HG03457 (cell line): ENCODE results near the gene PYGO2.

Source experiments
- ATAC-seq: cut with Tn5 transposase; IDR thresholded peaks from one replicate; pipeline ENCODE4 v1.9.1; 2021; ENCODE audit warnings: moderate number of reproducible peaks; ENCODE audit not compliant: unreplicated experiment

PYGO2 gene

GRCh38 chr1:154961207-154962155 lies at the start of gene PYGO2:
Gene PYGO2 (minus strand): TSS chr1:154961782. CDS start chr1:154961576, 206 bp downstream.
- ATAC-seq: peak; percentile 52

DNA sequence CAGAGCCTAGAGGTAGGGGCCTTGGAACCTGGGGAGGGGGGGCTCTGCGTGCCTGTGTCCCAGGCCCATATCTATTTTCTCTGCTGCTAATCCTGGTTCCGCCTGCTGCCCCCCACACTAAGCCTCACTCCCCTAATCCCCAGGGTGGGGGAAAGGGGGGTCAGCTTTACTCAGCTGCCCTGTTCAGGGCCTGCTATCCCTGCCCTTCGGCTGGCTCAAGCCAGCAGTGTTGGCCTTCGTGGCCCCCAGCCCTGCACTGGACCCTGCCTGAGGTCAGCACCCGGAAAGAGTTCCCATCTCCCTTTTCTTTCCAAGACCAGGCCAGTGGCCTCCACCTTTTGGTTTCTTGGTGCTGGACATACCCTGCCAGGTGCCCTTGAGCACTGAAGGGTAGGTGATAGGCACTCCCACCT lies 49.4 kb upstream of the PYGO2 start:
- ATAC-seq: no peak

- ATAC-seq: no peak
These were observed 48.8 kb upstream of the PYGO2 start for GRCh38 chr1:155010211-155010918.

DNA sequence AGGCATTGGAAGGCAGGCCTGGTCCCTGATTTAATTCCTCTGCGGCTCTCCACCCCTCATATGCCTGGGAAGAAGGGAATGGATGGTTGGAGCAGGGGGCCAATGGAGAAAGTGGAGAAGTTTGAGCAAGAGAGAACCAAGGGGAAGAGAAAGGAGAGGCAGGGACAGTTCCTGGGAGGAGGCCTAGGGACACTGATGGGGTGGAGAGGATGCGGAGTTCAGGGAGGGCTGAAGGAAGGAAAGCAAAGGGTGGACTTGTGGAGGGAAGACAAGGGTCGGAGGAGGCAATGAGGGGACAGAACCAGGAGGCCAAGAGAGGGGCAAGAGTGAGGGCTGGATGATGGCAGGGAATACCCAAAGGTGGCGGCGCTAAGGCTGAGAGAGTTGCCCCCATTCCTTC lies 48.2 kb upstream of the PYGO2 start:
- ATAC-seq: no peak

GRCh38 chr1:155009221-155009711 lies 47.7 kb upstream of the PYGO2 start:
- ATAC-seq: no peak

- no peak for ATAC-seq
These were observed 46.7 kb upstream of the PYGO2 start for GRCh38 chr1:155008015-155008941.

DNA sequence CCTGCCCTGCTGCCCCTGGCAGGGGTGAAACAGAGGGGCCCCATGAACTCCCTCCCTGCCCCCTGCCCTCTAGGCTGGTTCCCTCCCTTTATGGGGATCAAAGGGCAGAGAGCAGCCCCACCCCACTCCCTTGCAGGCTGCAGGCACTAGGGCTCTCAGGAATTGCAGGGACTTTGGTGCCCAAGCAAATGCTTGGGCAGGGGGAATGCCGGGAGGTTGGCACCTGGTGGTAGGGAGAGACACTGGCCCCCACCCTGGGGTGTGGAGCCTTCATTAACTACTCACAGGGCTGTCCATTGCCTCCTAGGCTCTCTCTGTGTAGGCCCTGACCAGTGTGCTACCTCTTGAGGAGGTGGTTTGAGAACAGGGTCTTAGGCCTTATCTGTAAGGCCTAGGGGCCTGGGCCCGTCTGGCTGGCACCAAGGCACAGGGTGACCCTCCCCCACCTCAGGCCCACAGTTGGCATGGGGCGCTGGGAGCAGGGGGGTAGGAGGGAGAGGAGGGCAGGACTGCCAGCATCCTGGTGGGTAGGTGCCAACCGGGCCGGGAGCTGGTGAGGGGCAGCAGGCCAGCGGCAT lies 45.8 kb upstream of the PYGO2 start:
- no peak for ATAC-seq

DNA sequence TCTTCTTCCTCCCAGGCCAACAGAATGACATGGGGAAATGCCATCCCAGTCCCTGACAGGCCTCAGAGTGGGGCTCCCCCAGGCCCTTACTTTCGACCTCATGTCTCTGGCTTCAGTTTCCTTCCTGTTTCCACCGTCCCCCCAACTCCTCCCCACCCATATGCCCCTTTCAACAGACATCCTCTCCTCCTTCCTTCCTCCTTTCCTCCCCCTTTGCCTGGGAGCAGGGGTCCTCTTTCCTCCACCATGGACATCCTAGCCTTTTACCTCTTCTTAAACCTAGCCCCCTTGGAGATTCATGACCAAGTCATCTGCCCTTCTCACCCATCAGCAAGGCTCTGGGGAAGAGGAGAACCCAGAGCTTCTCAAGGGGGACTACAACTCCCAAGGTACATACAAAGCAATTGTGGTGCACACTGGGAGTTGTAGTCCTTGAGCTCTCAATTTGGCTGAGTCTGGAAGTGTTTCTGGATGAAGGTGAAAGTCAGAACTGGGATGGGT lies 45.1 kb upstream of the PYGO2 start:
- ATAC-seq: no peak

DNA sequence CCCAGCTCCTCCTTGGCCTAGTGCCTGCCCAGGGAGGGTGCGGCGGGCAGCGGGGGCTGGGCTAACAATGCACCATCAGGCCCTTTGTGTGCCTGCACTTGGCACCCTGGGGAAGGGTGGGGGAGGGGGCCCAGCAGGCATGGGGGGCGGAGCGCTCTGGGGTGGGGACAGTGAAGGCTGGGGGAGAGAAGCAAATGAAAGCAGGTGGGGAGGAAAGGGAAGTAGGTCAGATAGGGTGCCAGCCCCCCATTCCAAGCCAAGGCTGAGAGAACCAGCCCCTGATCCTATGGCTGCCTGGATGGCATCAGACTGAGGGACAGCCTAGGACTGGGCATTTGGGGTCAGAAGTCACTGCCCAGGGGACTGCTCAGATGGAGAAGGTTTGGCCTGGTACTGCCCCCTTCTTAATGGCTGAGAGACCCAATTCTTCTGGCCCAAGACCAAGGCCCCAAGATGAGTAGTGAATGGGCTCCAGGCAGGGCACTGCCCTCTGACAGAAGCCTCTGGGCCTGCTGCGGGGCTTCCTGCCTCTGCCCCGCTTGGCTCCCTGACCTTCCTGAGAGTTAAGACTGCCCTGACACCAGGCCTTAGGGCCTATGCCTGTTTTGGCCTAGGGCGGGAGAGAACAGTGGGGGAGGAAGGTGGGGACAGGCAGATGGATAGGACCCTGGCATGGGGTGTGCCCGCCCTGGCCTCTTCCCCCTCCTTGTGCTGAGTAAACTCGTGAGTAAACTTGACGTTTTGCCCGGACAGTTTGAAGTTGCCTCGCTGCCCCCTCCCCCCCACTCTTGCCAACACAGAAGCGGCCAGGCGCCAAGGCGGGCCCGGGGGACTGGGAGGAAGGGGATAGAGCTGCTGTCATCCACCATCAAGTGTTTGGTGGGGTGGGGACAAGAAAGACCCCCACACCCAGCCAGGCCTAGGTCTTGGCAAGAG lies 43.8 kb upstream of the PYGO2 start:
- ATAC-seq: no peak

DNA sequence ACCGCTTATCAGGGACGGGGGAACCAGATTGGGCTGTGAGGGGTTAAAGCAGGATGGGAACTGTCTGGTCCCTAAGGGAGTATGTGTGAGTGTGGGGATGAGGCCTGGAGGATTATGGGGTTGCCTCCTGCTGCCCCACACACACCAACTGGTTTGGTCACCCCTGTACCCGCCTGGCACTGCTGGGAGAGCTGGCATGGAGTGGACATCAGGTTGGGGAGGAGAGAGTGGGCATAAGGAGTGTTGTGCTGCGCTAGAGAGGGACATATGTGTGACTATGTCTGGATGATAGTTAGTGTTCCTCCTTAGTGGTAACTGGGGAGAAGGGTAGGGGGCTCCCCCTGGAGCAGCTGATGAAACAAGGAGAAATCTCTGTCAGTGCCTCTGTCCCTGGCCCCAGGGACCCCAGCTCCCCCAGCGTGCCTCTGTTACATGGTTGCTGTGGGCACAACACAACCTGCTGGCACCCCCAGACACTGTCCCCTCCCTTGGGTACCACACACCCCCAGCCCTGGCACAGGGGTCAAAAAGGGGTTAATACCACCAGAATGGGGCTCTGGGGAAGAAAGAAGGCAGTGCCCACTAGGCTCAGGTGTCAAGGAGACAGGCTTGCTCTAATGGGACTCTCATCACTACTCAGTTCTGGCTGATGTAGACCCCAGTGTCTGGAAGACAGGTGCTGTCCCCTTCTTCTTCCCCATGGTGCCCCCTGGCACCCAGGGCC lies 42.9 kb upstream of the PYGO2 start:
- no peak for ATAC-seq

GRCh38 chr1:155003766-155004351 lies 42.3 kb upstream of the PYGO2 start:
- ATAC-seq: no peak

GRCh38 chr1:155003227-155003765 lies 41.7 kb upstream of the PYGO2 start:
- no peak for ATAC-seq

DNA sequence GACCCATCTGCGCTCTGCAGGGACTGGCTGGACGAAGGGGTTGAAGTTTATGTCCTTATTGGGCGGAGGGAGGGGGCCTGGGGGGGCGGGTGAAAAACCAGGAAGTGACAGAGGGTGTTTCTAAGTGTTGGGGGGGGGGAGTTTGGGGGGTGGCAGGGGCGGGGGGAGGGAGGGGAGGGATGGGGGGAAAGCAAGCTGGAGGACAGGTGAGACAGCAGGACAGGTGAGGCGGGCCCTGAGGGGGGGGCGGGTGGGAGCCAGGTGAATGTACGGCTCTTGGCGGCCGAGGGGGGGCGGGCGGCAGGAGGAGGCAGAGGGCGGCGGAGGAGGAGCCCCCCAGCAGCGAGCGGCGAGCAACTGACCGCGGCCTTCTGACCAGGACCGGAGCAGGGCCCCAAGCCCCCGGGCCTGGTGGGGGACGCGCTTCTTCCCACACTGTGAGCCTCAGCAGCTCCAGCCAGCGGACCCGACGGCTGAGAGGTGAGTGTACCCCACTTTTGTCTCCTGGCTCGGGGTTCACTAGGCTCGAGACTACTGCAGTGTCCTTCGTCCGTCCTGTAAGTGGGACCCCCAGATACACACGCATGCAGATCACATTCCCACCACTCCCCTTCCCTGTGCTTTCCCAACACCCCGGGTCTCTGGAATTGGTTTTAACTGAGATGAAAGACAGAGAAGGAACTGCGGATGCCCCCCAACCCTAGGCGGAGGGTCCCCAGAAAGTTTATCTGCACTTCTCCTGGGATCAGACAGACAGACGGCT lies 41.1 kb upstream of the PYGO2 start, which contains the start of gene ZBTB7B:
Gene ZBTB7B (plus strand): TSS at position 339 of the 763 bp plus-strand sequence. CDS start 11,859 bp downstream, outside the sequence.
- ATAC-seq: no peak

DNA sequence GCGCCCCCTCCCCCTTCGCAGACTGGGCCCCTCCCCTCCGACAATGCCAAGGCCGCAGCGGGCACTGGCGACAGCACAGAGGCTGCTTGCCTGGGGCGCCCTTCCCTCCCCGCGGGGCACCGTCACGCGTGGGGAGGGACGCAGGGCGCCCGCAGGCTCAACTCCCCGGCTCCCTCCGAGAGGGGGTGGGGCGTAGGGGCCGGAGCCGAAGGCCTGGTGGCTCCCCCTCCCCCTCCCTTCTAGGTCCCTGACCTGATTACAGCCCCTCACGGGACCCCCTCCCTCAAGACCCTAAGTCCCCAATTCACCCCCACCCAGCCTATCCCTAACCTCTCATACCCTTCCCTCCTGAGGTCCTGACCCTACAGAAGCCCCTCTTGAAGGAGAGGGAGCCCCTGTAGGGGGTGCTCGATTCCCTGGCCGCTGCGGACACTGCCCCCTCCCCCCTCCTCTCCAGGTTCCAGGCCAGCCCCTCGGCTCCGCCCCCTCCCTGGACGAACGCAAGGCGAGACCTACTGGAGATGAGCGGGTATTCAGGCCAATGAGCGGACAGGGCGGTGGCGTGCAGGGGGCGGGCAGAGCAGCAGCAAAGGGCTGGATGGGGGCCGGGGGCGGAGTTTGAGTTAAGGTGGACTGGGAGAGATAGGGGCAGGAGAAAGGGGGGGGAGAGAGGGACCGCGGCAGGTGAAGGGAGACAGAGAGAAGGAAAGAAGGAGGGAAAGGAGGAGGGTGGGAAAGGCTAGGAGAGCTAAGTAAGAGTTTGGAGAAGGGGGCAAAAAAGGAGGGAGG lies 40.3 kb upstream of the PYGO2 start:
- peak; percentile 42 for ATAC-seq

DNA sequence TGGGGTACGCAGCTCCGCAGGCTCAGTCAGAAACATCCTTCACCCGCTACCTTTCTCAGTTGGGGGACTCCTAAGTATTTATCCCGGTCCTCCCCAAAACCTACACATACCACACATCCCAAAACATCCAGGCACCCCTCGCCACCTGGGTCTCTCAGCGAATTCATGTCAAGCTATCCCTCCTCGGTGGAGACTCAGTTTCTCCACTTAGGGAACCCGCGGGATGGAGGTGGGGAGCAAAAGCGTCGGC lies 39.8 kb upstream of the PYGO2 start:
- no peak for ATAC-seq

DNA sequence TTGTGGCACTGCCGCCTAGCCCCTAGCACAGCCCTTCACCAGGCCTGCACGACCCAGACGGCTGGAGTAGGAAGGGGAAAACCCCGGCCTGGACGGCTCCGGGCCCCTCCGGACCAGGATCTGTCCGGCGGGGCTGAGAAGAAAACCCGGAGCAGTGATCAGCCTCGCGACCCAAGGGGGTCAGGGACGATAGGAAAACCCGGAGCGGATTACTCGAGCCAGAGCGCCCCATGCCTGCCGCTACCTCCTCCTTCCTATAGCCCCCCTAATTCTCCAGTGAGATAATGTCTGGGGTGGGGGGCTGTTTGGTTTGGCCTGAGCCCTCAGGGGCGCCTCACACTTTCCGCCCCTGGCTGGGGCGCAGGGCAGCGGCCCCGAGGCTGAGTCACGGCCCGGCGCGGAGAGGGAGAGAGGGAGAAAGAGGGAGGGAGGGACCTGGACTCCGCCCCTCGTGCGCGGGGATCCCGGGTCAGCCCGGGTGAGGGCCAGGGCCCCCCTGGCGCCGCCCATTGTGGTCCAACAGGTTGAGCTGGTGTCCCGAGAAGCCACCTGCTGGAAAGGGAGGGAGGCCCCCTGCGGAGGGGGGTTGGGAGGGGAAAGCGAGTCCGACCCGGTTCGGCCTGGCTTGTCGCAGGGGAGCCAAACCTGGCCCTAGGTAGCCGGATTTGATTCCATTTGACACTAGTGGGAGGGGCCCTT lies 39.3 kb upstream of the PYGO2 start:
- ATAC-seq: no peak
